HCT116 (cell line): ENCODE data around the gene GRIN1. TPM values are rescaled to one million over a fixed set of nuclear protein-coding genes. Genes with fewer than 3 reads are reported as not detected.
A peak's percentile ranks its signal among the peaks of the same experiment; 100 is the strongest.

Source experiments
- ATAC-seq: fragments of 200-7000 bp; cut with Tn5 transposase; 2 replicates; pipeline ENCODE4 v1.9.1; 2020; ENCODE audit warnings: mild to moderate bottlenecking, moderate library complexity
- BruUV-seq: library from RNA; stranded (reverse); fragments of 400-500 nt; replicated peaks from 2 replicates; lab custom pipeline; 2021; lab: Mats Ljungman, UMichigan
- CTCF ChIA-PET: fragments of 300-600 bp; sonication (Branson Sonifier 250); formaldehyde crosslinking; loops from one replicate; lab custom pipeline; 2021; ENCODE audit warnings: antibody characterized with exemption; lab: Charles Lee
- POLR2A ChIA-PET: fragments of 300-600, 350-600 bp; sonication (Branson Sonifier 250); formaldehyde crosslinking; loops from one replicate; lab custom pipeline; 2021; ENCODE audit warnings: antibody characterized with exemption; lab: Charles Lee
- RAD21 ChIA-PET, 2 experiments: fragments of 300-600 bp; sonication (Branson Sonifier 250); formaldehyde crosslinking; loops; one replicate each; lab custom pipeline; 2023; ENCODE audit warnings: low total read pairs in 2 of 2; ENCODE audit not compliant: uncharacterized antibody in 2 of 2, unreplicated experiment in 2 of 2, low non-redundant PET in 1 of 2; lab: Charles Lee
- DNase-seq: peaks from one replicate; pipeline ENCODE4 v3.0.0-alpha.2; 2010; ENCODE audit warnings: low read depth, low spot score
- H2AFZ ChIP-seq: fragments of 200-600 bp; shearing (Covaris generic), sonication (generic); 2 replicates; pipeline ENCODE4 v1.6.1; 2017; ENCODE audit warnings: low read depth, mixed run types, mixed read lengths, antibody characterized with exemption, low read length; ENCODE audit not compliant: poor library complexity, severe bottlenecking
- H3K27ac ChIP-seq: 2 replicates; pipeline ENCODE4 v1.5.1; 2012; ENCODE audit warnings: low read depth, low read length
- H3K27me3 ChIP-seq: fragments of 200-600 bp; sonication (generic); 2 replicates; pipeline ENCODE4 v1.6.1; 2016; ENCODE audit warnings: mixed run types, low read length, mixed read lengths; ENCODE audit not compliant: insufficient read depth
- H3K36me3 ChIP-seq, 2 experiments: fragments of 200-500 bp in 1 of 2; fragments of 200-600 bp in 1 of 2; sonication (Bioruptor generic) in 1 of 2; sonication (generic) in 1 of 2; 2 replicates each; pipeline versions ENCODE4 v1.5.1 to v1.6.1; 2014 to 2016; ENCODE audit warnings: low read length in 2 of 2, inconsistent platforms in 1 of 2, mixed read lengths in 1 of 2, mixed run types in 1 of 2; ENCODE audit not compliant: insufficient read depth in 2 of 2, control insufficient read depth in 1 of 2
- H3K4me1 ChIP-seq, 2 experiments: fragments of 200-600 bp in 1 of 2; sonication (generic) in 1 of 2; 2 replicates each; pipeline versions ENCODE4 v1.5.1 to v1.6.1; 2012 to 2017; ENCODE audit warnings: low read length in 2 of 2, inconsistent platforms in 1 of 2, mild to moderate bottlenecking in 1 of 2, mixed read lengths in 1 of 2, mixed run types in 1 of 2, moderate library complexity in 1 of 2; ENCODE audit not compliant: insufficient read depth in 2 of 2, control insufficient read depth in 1 of 2
- H3K4me2 ChIP-seq: fragments of 200-600 bp; sonication (generic); 2 replicates; pipeline ENCODE4 v1.6.1; 2017; ENCODE audit warnings: mixed run types, low read length, mixed read lengths
- H3K4me3 ChIP-seq, 2 experiments: fragments of 200-600 bp in 1 of 2; sonication (generic) in 1 of 2; replicated peaks in 1 of 2; 2 replicates each; pipeline ENCODE4 v1.5.1; 2011 to 2016; ENCODE audit warnings: low read length in 2 of 2, control low read depth in 1 of 2, low read depth in 1 of 2, mild to moderate bottlenecking in 1 of 2, mixed read lengths in 1 of 2, mixed run types in 1 of 2
- H3K79me2 ChIP-seq: fragments of 200-600 bp; sonication (generic); 2 replicates; pipeline ENCODE4 v1.6.1; 2017; ENCODE audit warnings: mild to moderate bottlenecking, mixed run types, low read length, moderate library complexity, mixed read lengths; ENCODE audit not compliant: insufficient read depth
- H3K9ac ChIP-seq: fragments of 200-600 bp; sonication (generic); 2 replicates; pipeline ENCODE4 v1.6.1; 2016; ENCODE audit warnings: low read length, mixed read lengths
- H3K9me2 ChIP-seq: fragments of 200-600 bp; sonication (generic), shearing (Covaris generic); 2 replicates; pipeline ENCODE4 v1.6.1; 2017; ENCODE audit warnings: mixed run types, mild to moderate bottlenecking, moderate library complexity; ENCODE audit not compliant: insufficient read depth
- H3K9me3 ChIP-seq, 2 experiments: fragments of 200-500 bp in 1 of 2; fragments of 200-600 bp in 1 of 2; sonication (Bioruptor generic) in 1 of 2; sonication (generic) in 1 of 2; 2 replicates each; pipeline ENCODE4 v1.6.1; 2014 to 2017; ENCODE audit warnings: low read length in 2 of 2, mixed read lengths in 2 of 2, inconsistent platforms in 1 of 2, low read depth in 1 of 2, mild to moderate bottlenecking in 1 of 2, mixed run types in 1 of 2, moderate library complexity in 1 of 2; ENCODE audit not compliant: control insufficient read depth in 1 of 2, insufficient read depth in 1 of 2
- H4K20me1 ChIP-seq: fragments of 200-600 bp; sonication (generic), shearing (Covaris generic); 2 replicates; pipeline ENCODE4 v1.6.1; 2017; ENCODE audit warnings: mixed run types, mild to moderate bottlenecking, moderate library complexity; ENCODE audit not compliant: insufficient read depth
- CEBPB ChIP-seq: IDR thresholded peaks from 2 replicates; pipeline ENCODE4 v1.6.1; 2012; ENCODE audit warnings: low read depth
- ELF1 ChIP-seq: IDR thresholded peaks from 2 replicates; pipeline ENCODE4 v1.6.1; 2012; ENCODE audit warnings: low read depth, borderline replicate concordance
- EZH2phosphoT487 ChIP-seq: fragments of 200-600 bp; IDR thresholded peaks from 2 replicates; pipeline ENCODE4 v1.6.1; 2018; ENCODE audit warnings: antibody characterized with exemption, borderline replicate concordance
- FOSL1 ChIP-seq: IDR thresholded peaks from 2 replicates; pipeline ENCODE4 v1.6.1; 2012; ENCODE audit warnings: low read depth
- JUND ChIP-seq: IDR thresholded peaks from 2 replicates; pipeline ENCODE4 v1.6.1; 2012
- SIN3A ChIP-seq: IDR thresholded peaks from 2 replicates; pipeline ENCODE4 v1.6.1; 2012; ENCODE audit warnings: low read depth
- ZFX ChIP-seq: fragments of 450-650 bp; IDR thresholded peaks from 2 replicates; pipeline ENCODE4 v1.6.1; 2017
- intact Hi-C: fragments of 100-400 bp; cut with micrococcal nuclease; formaldehyde crosslinking; loops from 2 replicates; pipeline ENCODE4 v1.10.0; 2022
- total RNA-seq: library from RNA; stranded (reverse); gene quantifications from one replicate; pipeline ENCODE4 v1.2.1, GENCODE V29; 2021; ENCODE audit not compliant: unreplicated experiment
- TF ChIP-seq, protein P1 (sequence below): IDR thresholded peaks from 2 replicates; pipeline ENCODE4 v1.6.1; 2012
- TF ChIP-seq, protein P2 (sequence below): IDR thresholded peaks from 2 replicates; pipeline ENCODE4 v1.6.1; 2012; ENCODE audit warnings: low read depth
- TF ChIP-seq, protein P3 (sequence below): IDR thresholded peaks from 2 replicates; pipeline ENCODE4 v1.6.1; 2012

Gene GRIN1
- total RNA-seq, 1 experiment from 2014 or later = 23.1 TPM

- H3K79me2 ChIP-seq = no peaks in the 10 kb centered on the region
- intact Hi-C loops = no loop called here
- H4K20me1 ChIP-seq = no peaks in the 10 kb centered on the region
- POLR2A ChIA-PET = interaction anchor here (1.2 kb wide), 1 partner anchor 9 kb away, joined by 3 read pairs; no protein-coding TSS in a partner anchor
- ATAC-seq = no peak
- H3K4me2 ChIP-seq = peak overlapping the region; percentile 84
- no peaks in the 10 kb centered on the region for H3K9me3 ChIP-seq
- H3K27ac ChIP-seq = no peak overlapping the region; the same call in 1 of the 2 replicates
- no peak overlapping the region for H3K9ac ChIP-seq
- no peak for DNase-seq
- H3K27me3 ChIP-seq = no peaks in the 10 kb centered on the region
- no peaks in the 10 kb centered on the region for H3K36me3 ChIP-seq
- H3K4me1 ChIP-seq = peaks cover 14 to 40% of the 10 kb centered on the region in 2 experiments
- no TSS peak for BruUV-seq
- TF ChIP-seq FOSL1 = no peak
- TF ChIP-seq, protein P1, sequence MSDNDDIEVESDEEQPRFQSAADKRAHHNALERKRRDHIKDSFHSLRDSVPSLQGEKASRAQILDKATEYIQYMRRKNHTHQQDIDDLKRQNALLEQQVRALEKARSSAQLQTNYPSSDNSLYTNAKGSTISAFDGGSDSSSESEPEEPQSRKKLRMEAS = no peak
- no peak for TF ChIP-seq SIN3A
- TF ChIP-seq EZH2phosphoT487 = no peak
- TF ChIP-seq, protein P2, sequence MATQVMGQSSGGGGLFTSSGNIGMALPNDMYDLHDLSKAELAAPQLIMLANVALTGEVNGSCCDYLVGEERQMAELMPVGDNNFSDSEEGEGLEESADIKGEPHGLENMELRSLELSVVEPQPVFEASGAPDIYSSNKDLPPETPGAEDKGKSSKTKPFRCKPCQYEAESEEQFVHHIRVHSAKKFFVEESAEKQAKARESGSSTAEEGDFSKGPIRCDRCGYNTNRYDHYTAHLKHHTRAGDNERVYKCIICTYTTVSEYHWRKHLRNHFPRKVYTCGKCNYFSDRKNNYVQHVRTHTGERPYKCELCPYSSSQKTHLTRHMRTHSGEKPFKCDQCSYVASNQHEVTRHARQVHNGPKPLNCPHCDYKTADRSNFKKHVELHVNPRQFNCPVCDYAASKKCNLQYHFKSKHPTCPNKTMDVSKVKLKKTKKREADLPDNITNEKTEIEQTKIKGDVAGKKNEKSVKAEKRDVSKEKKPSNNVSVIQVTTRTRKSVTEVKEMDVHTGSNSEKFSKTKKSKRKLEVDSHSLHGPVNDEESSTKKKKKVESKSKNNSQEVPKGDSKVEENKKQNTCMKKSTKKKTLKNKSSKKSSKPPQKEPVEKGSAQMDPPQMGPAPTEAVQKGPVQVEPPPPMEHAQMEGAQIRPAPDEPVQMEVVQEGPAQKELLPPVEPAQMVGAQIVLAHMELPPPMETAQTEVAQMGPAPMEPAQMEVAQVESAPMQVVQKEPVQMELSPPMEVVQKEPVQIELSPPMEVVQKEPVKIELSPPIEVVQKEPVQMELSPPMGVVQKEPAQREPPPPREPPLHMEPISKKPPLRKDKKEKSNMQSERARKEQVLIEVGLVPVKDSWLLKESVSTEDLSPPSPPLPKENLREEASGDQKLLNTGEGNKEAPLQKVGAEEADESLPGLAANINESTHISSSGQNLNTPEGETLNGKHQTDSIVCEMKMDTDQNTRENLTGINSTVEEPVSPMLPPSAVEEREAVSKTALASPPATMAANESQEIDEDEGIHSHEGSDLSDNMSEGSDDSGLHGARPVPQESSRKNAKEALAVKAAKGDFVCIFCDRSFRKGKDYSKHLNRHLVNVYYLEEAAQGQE = no peak
- TF ChIP-seq CEBPB = no peak
- TF ChIP-seq, protein P3, sequence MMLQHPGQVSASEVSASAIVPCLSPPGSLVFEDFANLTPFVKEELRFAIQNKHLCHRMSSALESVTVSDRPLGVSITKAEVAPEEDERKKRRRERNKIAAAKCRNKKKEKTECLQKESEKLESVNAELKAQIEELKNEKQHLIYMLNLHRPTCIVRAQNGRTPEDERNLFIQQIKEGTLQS = no peak
- TF ChIP-seq ELF1 = no peak
- no peak for TF ChIP-seq ZFX
- TF ChIP-seq JUND = no peak
- no peak overlapping the region for H3K4me3 ChIP-seq
- H2AFZ ChIP-seq = no peak overlapping the region
- CTCF ChIA-PET = interaction anchor here (1.9 kb wide), 1 partner anchor 57 kb away, joined by 4 read pairs; the partner anchor contains the start of gene RNF224
- H3K9me2 ChIP-seq = no peaks in the 10 kb centered on the region
- RAD21 ChIA-PET = no interaction called here
Measured at GRCh38 chr9:137170486-137171148, 31.7 kb downstream of the GRIN1 start.
